Glomerular visceral epithelial cell (primary cell): Measurements from ENCODE around the gene MS4A6E.
"Not testable (repeated sequence)": the region's sequence is repeated elsewhere in the genome, so short reads cannot be mapped to it uniquely, and the experiment has no call there.

Experiments used
- DNase-seq: peaks from one replicate; pipeline ENCODE4 v3.0.0-alpha.2; 2016; ENCODE audit errors: extremely low spot score

MS4A6E gene

GRCh38 chr11:60326955-60327354 lies at the start of gene MS4A6E:
TSS of gene MS4A6E (plus strand) at chr11:60327255. CDS start at chr11:60334896, 7,641 bp downstream.
- no peak for DNase-seq

- no peak for DNase-seq
Measured at GRCh38 chr11:60280412-60280811, 46.6 kb upstream of the MS4A6E start, which contains the start of gene MS4A4A. TSS of gene MS4A4A (plus strand) at chr11:60280666. CDS start at chr11:60280676, 10 bp downstream.

- DNase-seq = no peak
Measured at GRCh38 chr11:60281485-60281884, 45.6 kb upstream of the MS4A6E start.

- DNase-seq = no peak
Measured at GRCh38 chr11:60282286-60282685, 44.8 kb upstream of the MS4A6E start.

GRCh38 chr11:60285411-60286126 lies 41.5 kb upstream of the MS4A6E start:
- DNase-seq = not testable (repeated sequence)

- DNase-seq = peak; percentile 73
Measured at GRCh38 chr11:60288531-60288930, 38.5 kb upstream of the MS4A6E start.

GRCh38 chr11:60292145-60292544 lies 34.9 kb upstream of the MS4A6E start:
- no peak for DNase-seq

GRCh38 chr11:60301178-60301577 lies 25.9 kb upstream of the MS4A6E start:
- no peak for DNase-seq

GRCh38 chr11:60301884-60302283 lies 25.2 kb upstream of the MS4A6E start:
- not testable (repeated sequence) for DNase-seq

- DNase-seq = no peak
Measured at GRCh38 chr11:60303661-60304060, 23.4 kb upstream of the MS4A6E start.

GRCh38 chr11:60305906-60306619 lies 21.0 kb upstream of the MS4A6E start:
- DNase-seq = peak; percentile 66

GRCh38 chr11:60307507-60308195 lies 19.4 kb upstream of the MS4A6E start:
- DNase-seq = peak; percentile 25

- no peak for DNase-seq
Measured at GRCh38 chr11:60310407-60310998, 16.6 kb upstream of the MS4A6E start.

GRCh38 chr11:60314635-60315321 lies 12.3 kb upstream of the MS4A6E start:
- DNase-seq = no peak

GRCh38 chr11:60315871-60316270 lies 11.2 kb upstream of the MS4A6E start:
- no peak for DNase-seq

GRCh38 chr11:60316317-60316716 lies 10.7 kb upstream of the MS4A6E start:
- DNase-seq = no peak

- no peak for DNase-seq
Measured at GRCh38 chr11:60318726-60319125, 8.3 kb upstream of the MS4A6E start.

- no peak for DNase-seq
Measured at GRCh38 chr11:60321051-60321450, 6.0 kb upstream of the MS4A6E start.

GRCh38 chr11:60328460-60328859 lies 1.4 kb downstream of the MS4A6E start:
- DNase-seq = no peak

- DNase-seq = no peak
Measured at GRCh38 chr11:60332846-60333245, 5.8 kb downstream of the MS4A6E start.

- peak; percentile 57 for DNase-seq
Measured at GRCh38 chr11:60334005-60334620, 7.1 kb downstream of the MS4A6E start.
